ENCODE data around the gene HINFP. TPM values are rescaled to one million over a fixed set of nuclear protein-coding genes. Genes with fewer than 3 reads are reported as not detected.
A peak's percentile ranks its signal among the peaks of the same experiment; 100 is the strongest.

The HINFP gene
- total RNA-seq, 1 experiment from 2014 or later: 6.7 TPM

DNA sequence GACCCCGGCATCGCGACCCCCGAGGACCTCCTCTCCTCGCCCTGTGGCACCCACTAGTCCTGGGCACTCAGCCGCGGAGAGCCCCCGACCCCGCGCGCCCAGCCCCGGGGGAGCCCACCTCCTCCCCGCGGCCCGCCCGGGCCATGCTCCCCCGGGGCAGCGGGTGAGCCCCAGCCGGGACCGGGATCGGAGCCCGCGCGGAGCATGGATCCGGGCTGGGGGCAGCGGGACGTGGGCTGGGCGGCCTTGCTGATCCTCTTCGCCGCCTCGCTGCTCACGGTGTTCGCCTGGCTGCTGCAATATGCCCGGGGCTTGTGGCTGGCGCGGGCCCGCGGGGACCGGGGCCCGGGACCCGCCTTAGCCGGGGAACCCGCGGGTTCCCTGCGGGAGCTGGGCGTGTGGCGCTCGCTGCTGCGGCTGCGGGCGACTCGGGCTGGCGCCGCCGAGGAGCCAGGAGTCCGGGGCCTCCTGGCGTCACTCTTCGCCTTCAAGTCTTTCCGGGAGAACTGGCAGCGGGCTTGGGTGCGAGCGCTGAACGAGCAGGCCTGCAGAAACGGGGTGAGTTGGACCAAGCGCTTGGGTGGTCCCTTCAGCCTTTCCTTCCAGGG, 13.7 kb upstream of the HINFP start:
- DNase-seq (ENCODE audit: low read depth in 1 of 2, low spot score in 2 of 2): peak in 1 of 2 experiments; percentile 21
- Histone ChIP-seq H3K27me3 (replicated peaks) (no peaks in the 10 kb centered on the region), H3K27ac (no peak overlapping the region)

DNA sequence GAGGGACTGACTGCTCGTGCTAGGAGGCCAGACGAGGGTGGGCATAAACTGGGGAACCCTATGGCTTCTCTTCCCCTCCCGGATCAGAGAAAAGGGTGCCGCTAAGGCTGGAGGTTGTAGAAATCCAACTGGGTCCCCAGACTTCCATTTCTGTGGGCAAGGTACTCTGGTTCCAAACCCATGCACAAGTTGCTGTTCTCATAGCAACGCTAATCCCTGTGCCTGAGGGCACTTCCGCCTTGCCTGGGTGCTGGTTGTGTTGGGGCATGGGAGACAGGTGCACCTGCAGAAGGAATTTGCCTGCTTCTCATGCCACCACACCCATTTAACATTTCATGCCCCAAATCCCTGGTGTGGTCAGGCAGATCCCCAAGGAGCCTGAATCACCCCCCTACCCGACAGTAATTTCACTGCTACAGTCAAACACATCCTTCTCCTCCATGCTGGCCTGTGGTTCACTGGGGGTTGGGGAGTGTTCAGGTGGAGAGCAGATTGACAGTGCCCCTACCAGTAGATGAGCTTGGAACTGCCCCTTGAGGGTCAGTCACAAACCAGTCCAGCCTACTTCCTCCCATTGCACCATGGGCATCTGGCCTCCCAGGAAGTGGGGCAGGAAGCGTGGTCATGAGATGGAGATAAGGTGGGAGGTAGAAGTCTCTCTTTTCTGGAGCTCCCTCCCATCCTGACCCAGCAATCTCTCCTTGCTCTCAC, 13.1 kb upstream of the HINFP start:
- H3K9me3 ChIP-seq (replicated peaks): no peaks in the 10 kb centered on the region
- DNase-seq (ENCODE audit: low read depth in 1 of 2, low spot score in 2 of 2): peak in 1 of 2 experiments; percentile 26
- H3K4me1 ChIP-seq (replicated peaks): peaks cover 16% of the 10 kb centered on the region

More for the DNA sequence above, 13.7 kb upstream of the HINFP start:
- Histone ChIP-seq H3K4me1 (replicated peaks) (peaks cover 22% of the 10 kb centered on the region), H3K9me3 (replicated peaks) (no peaks in the 10 kb centered on the region), H3K36me3 (no peaks in the 10 kb centered on the region; the same call in 1 of the 2 replicates), H3K4me3 (peak overlapping the region; percentile 76)

DNA sequence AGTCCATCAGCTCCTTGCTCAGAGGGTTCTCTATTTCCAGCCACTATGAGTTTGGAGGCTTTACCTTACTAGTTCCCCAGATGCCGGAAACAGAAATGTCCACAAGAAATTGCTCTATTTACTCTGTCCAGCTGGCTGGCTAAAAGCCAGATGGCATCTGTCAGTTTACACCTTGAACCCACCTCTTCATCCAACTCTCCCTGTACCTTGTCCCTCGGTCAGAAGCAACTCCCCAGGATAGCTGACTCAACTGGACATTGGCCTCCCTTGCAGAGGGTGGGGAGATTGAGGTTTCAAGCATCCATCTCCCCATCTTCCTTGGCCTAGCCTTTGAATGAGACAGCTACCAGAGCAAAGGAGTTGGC, 12.5 kb upstream of the HINFP start:
- no peak overlapping the region for H3K27ac ChIP-seq
- no peak overlapping the region for H3K4me3 ChIP-seq

More for the DNA sequence above, 13.1 kb upstream of the HINFP start:
- H3K36me3 ChIP-seq: no peaks in the 10 kb centered on the region; the same call in 1 of the 2 replicates
- no peak overlapping the region for H3K27ac ChIP-seq
- H3K4me3 ChIP-seq: peak overlapping the region; percentile 76
- H3K27me3 ChIP-seq (replicated peaks): no peaks in the 10 kb centered on the region

DNA sequence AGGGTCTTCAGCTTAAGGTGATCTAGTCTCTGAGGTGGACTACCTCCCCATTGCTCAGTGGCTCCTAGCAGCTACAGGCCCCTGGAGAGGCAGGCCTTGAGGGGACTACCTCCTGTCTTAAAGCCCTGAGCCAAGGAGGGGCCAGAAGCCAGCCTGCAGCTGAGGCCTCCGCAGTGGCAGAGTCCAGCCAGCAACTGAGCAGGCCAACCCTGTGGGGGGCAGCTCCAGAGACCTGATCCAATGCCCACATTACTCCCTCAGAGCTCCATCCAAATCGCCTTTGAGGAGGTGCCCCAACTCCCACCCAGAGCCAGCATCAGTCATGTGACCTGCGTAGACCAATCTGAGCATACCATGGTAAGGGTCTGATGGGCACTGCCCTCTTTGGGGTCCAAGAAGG, 11.5 kb upstream of the HINFP start:
- no peak overlapping the region for H3K4me3 ChIP-seq
- peaks cover 15% of the 10 kb centered on the region for H3K4me1 ChIP-seq (replicated peaks)

More for the DNA sequence above, 12.5 kb upstream of the HINFP start:
- Histone ChIP-seq H3K27me3 (replicated peaks) (no peaks in the 10 kb centered on the region), H3K4me1 (replicated peaks) (peaks cover 15% of the 10 kb centered on the region), H3K9me3 (replicated peaks) (no peaks in the 10 kb centered on the region), H3K36me3 (no peaks in the 10 kb centered on the region; the same call in 1 of the 2 replicates)
- no peak for DNase-seq (ENCODE audit: low read depth in 1 of 2, low spot score in 2 of 2)

DNA sequence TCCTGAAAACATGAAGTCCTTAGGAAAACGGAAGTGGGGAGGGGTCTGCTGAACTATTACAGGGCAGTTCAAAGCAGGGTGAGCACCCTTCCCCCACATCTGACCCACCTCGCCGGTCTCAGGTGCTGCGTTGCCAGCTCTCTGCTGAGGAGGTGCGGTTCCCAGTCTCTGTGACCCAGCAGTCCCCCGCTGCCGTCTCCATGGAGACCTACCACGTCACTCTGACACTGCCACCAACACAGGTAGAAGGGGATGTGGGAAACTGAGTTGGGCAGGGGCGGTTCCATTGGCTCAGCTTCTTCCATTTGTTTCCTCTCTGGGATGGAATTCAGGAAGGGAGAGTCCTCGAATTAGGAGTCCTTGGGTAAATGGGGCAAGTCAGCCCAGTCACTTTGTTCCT, 10.9 kb upstream of the HINFP start:
- Histone ChIP-seq H3K27me3 (replicated peaks) (no peaks in the 10 kb centered on the region), H3K36me3 (no peaks in the 10 kb centered on the region; the same call in 1 of the 2 replicates), H3K9me3 (replicated peaks) (no peaks in the 10 kb centered on the region), H3K4me1 (replicated peaks) (peaks cover 15% of the 10 kb centered on the region), H3K27ac (no peak overlapping the region), H3K4me3 (no peak overlapping the region)
- DNase-seq (ENCODE audit: low read depth in 1 of 2, low spot score in 2 of 2): no peak

More for the DNA sequence above, 11.5 kb upstream of the HINFP start:
- H3K36me3 ChIP-seq: no peaks in the 10 kb centered on the region; the same call in 1 of the 2 replicates
- DNase-seq (ENCODE audit: low read depth in 1 of 2, low spot score in 2 of 2): no peak
- H3K9me3 ChIP-seq (replicated peaks): no peaks in the 10 kb centered on the region
- H3K27me3 ChIP-seq (replicated peaks): no peaks in the 10 kb centered on the region
- no peak overlapping the region for H3K27ac ChIP-seq

DNA sequence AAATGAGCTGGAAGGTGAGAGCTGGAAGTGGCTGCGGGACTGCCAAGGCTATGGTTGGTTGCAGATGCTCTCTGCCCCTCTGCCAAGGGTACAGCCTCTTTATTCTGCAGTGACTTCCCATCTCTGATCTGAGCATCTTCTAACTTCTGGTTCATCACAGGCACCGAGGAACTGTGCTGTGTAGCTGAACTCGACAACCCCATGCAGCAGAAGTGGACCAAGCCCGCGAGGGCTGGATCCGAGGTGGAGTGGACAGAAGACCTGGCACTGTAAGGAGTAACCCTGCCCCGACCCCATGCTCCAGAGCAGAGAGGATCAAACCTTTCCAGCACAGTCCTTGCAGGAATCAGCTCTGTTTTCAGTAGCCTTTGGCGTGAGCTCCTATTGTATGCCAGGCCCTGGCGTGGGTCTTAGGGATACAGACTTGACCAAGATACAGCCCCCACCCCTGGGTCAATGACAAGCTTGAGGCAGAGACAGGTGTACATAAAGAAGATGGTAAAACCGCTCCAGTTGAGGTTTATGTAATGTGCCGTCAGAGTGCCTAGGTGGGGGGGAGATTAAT, 9.9 kb upstream of the HINFP start:
- Histone ChIP-seq H3K4me1 (replicated peaks) (peaks cover 14% of the 10 kb centered on the region), H3K9me3 (replicated peaks) (no peaks in the 10 kb centered on the region), H3K36me3 (no peaks in the 10 kb centered on the region; the same call in 1 of the 2 replicates), H3K4me3 (no peak overlapping the region), H3K27ac (no peak overlapping the region), H3K27me3 (replicated peaks) (no peaks in the 10 kb centered on the region)
- no peak for DNase-seq (ENCODE audit: low read depth in 1 of 2, low spot score in 2 of 2)

DNA sequence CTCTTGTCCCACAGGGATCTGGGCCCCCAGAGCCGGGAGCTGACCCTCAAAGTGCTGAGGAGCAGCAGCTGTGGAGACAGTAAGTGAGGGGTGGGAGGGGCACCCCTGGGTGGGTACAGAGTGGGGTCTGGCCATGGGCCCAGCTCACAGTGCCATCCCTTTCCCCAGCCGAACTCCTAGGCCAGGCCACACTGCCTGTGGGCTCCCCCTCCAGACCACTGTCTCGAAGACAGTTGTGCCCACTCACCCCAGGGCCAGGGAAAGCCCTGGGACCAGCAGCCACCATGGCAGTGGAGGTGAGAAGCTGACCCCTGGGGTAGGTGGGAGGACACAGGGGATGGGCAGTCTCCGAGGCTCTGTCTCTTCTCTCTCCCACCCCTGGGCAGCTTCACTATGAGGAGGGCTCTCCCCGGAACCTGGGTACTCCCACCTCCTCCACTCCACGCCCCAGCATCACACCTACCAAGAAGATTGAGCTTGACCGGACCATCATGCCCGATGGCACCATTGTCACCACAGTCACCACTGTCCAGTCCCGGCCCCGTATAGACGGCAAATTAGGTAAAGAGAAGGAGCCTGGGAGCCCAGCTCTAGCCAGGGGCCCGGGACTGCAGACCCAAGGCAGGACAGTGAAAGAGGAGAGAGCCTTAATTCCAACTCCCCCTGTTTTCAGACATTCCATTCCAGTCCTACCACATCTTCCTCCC, 8.9 kb upstream of the HINFP start:
- Histone ChIP-seq H3K4me3 (no peak overlapping the region), H3K27me3 (replicated peaks) (no peaks in the 10 kb centered on the region), H3K36me3 (no peaks in the 10 kb centered on the region; the same call in 1 of the 2 replicates), H3K9me3 (replicated peaks) (no peaks in the 10 kb centered on the region), H3K27ac (no peak overlapping the region), H3K4me1 (replicated peaks) (peaks cover 9% of the 10 kb centered on the region)
- DNase-seq (ENCODE audit: low read depth in 1 of 2, low spot score in 2 of 2): no peak

DNA sequence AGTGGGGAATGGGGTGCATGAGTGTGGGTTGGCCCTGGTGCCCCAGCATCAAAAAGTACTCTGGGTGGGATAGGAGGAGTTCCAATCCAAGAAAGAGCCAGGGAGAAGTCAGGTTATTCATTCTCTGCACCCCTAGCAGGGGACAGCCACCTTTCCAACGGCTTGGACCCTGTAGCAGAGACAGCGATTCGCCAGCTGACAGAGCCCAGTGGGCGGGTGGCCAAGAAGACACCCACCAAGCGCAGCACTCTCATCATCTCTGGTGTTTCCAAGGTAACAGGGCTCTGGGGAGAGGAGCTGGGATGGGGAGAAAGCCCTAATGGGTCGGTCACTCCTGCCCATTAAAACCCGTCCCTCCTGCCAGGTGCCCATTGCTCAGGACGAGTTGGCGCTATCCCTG, 7.7 kb upstream of the HINFP start:
- Histone ChIP-seq H3K9me3 (replicated peaks) (no peaks in the 10 kb centered on the region), H3K27me3 (replicated peaks) (no peaks in the 10 kb centered on the region), H3K4me3 (no peak overlapping the region), H3K27ac (no peak overlapping the region), H3K36me3 (no peaks in the 10 kb centered on the region), H3K4me1 (replicated peaks) (no peaks in the 10 kb centered on the region)
- DNase-seq (ENCODE audit: low read depth in 1 of 2, low spot score in 2 of 2): no peak

DNA sequence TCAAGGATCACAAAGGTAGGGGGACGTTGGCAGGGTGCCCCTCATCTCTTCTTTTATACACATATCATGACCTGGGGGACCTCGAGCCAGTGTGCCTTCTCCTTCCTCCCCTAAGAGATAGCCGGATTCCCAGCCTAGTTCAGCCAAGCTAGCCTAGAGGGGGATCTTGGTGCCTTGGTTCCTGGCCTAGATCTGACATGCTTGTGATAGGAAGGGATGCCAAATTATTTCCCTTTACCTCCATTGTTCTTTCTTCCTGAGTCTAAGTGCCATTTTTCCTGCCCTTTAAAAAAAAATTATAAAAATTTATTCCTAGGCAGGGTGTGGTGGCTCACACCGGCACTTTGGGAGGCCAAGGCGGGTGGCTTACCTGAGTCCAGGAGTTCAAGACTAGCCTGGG, 7.0 kb upstream of the HINFP start:
- DNase-seq (ENCODE audit: low read depth in 1 of 2, low spot score in 2 of 2): no peak
- Histone ChIP-seq H3K27me3 (replicated peaks) (no peaks in the 10 kb centered on the region), H3K36me3 (no peaks in the 10 kb centered on the region), H3K27ac (no peak overlapping the region), H3K4me1 (replicated peaks) (no peaks in the 10 kb centered on the region), H3K9me3 (replicated peaks) (no peaks in the 10 kb centered on the region), H3K4me3 (no peak overlapping the region)

DNA sequence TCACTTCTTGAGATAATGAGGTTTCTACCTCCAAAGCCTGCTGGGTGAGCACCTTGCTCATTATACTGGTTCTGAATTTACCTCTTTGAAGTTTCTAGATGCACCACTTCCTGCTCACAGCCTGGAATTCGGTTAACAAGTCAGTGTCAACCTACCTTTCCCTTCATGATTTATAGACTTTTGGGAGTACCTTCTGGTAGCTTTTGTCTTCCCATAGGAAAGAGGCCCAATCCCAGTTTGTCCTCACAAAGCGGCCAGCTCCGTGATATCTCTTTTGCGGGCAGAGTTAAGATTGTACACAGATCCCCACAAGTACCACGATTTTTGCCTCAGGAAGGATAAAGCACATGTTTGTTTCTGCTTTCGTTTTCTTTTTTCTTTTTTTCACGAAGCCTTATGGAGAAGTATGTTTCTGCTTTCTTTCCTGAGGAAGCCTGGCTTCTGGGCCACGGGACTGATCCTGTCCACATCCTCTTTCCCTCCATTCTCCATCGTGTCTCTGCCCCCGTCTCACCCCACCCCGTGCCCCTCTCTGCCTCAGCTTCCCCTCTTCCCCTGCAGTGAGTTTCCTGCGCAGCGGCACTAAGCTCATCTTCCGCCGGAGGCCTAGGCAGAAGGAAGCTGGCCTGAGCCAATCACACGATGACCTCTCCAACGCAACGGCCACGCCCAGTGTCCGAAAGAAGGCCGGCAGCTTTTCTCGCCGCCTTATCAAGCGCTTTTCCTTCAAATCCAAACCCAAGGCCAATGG, 5.7 kb upstream of the HINFP start:
- DNase-seq (ENCODE audit: low read depth in 1 of 2, low spot score in 2 of 2): no peak
- H3K9me3 ChIP-seq (replicated peaks): no peaks in the 10 kb centered on the region

DNA sequence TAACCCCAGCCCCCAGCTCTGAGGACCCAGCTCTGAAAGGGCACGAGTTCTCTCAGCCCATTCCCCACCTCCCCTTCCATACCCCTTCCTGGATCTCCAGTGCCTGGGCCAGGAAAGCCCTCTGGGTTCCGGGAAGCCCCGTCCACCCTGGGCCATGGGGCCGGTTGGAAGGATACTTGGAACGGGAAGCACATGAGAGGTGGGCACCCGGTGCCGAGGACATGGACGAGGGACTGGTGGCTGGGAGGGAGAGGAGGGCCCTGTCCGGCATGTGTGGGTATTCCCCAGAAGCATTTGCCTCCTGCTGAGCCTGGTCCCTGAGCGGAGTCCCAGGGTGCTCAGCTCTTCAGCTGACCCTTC, 5.2 kb upstream of the HINFP start:
- H3K27ac ChIP-seq: no peak overlapping the region
- no peaks in the 10 kb centered on the region for H3K36me3 ChIP-seq
- no peaks in the 10 kb centered on the region for H3K9me3 ChIP-seq (replicated peaks)
- no peak for DNase-seq (ENCODE audit: low read depth in 1 of 2, low spot score in 2 of 2)
- H3K4me1 ChIP-seq (replicated peaks): peaks cover 7% of the 10 kb centered on the region
- no peaks in the 10 kb centered on the region for H3K27me3 ChIP-seq (replicated peaks)
- no peak overlapping the region for H3K4me3 ChIP-seq

More for the DNA sequence above, 5.7 kb upstream of the HINFP start:
- H3K27ac ChIP-seq: no peak overlapping the region
- H3K27me3 ChIP-seq (replicated peaks): no peaks in the 10 kb centered on the region
- no peak overlapping the region for H3K4me3 ChIP-seq
- H3K4me1 ChIP-seq (replicated peaks): peaks cover 4% of the 10 kb centered on the region
- no peaks in the 10 kb centered on the region for H3K36me3 ChIP-seq

DNA sequence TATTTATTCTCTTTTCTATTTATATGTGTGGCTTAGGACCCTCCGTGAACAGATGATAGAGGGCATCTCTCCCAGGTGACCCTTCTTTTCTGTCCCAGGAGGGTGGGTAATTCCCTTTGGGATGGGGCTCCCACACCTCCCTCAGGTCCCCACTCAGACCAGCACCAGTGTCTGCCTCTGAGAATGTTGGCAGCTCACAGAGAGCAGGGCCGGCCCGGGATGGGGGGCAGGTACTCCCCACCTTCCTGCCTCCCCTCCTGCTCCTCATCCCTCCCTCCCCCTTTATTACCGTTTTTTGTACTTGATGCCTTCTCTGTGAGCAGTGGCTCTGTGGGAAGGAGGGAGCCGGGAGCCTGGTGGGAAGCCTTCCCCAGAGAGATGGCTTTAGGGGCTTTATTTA, 4.8 kb upstream of the HINFP start:
- Histone ChIP-seq H3K27ac (no peak overlapping the region), H3K4me1 (replicated peaks) (peaks cover 7% of the 10 kb centered on the region), H3K36me3 (no peaks in the 10 kb centered on the region), H3K27me3 (replicated peaks) (no peaks in the 10 kb centered on the region), H3K4me3 (no peak overlapping the region), H3K9me3 (replicated peaks) (no peaks in the 10 kb centered on the region)
- DNase-seq (ENCODE audit: low read depth in 1 of 2, low spot score in 2 of 2): no peak

DNA sequence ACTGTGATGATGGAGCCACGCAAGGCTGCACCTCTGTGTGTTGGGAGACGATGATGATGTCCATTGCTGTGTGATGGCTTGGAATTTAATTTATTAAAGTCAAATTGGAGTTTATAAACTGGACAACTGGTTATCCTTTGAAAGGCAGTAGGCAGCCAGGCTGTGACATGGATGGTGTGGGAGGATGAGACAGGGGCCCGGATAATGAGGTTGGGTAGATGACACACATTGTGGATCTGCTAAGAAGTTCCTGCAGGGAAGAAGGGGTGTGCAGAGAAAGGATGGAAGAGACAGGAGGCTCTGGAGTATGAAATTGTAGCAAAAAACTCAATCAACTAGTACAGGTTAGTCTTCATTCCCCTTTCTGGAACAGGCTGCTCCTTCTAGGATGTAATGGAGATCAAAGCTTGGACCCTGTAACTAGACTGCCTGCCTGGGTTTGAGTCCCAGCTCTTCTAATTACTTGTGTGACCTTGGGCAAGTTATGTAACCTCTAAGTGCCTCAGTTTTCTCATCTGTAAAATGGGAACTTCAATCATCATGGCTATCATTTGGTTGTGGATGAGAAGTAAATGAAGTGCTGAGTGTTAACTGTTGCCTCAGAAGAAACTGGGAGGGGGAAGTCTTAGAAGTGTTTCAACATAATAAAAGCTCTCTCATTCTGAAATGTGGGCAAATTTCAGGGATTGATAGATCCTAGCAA, 4.2 kb upstream of the HINFP start:
- no peak overlapping the region for H3K27ac ChIP-seq
- DNase-seq (ENCODE audit: low read depth in 1 of 2, low spot score in 2 of 2): no peak
- H3K4me3 ChIP-seq: no peak overlapping the region
- no peaks in the 10 kb centered on the region for H3K36me3 ChIP-seq
- peaks cover 8% of the 10 kb centered on the region for H3K4me1 ChIP-seq (replicated peaks)
- no peaks in the 10 kb centered on the region for H3K27me3 ChIP-seq (replicated peaks)
- no peaks in the 10 kb centered on the region for H3K9me3 ChIP-seq (replicated peaks)
